ENCODE data around the gene CHRNA7.
"Not testable (repeated sequence)": the region's sequence is repeated elsewhere in the genome, so short reads cannot be mapped to it uniquely, and the experiment has no call there.

The CHRNA7 gene

DNA sequence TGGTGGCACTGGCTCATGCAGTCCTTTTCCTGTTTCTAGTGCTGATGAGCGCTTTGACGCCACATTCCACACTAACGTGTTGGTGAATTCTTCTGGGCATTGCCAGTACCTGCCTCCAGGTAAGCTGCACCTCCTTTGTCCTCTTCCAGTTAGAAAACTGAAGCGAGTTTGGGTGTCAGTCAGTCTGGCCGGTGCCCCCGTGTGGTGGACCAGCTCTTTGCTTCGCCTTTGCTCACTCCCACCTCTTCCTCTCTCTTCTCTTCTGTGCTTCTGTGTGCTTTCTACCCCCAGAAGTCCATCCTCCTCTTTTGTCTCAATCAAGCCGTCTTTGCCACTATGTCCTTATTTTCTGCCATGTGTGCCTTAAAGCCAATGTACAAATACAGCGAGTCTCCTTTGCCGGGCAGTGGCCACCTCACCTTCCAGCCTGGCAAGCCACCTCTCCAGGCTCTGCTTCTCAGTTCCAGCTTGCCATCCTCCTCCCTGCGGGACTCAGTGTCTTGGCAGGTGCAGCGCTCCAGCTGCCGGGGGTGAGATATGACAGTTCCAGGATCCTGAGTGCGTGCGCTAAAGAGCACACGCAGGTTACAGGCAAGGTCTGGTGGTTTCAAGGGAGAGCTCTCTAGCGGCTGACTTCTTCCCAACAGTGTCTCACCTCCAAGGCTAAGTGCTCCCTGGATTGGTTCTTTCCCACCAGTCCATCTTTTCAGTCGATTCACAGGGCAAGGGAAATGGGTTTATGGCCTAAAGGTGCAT lies 123.7 kb downstream of the CHRNA7 start:
- H3K27ac Mint-ChIP-seq, H3K9me3 Mint-ChIP-seq, CTCF ChIA-PET, H3K36me3 Mint-ChIP-seq, H3K4me1 Mint-ChIP-seq, H3K27me3 Mint-ChIP-seq, DNase-seq, H3K4me3 Mint-ChIP-seq: not testable (repeated sequence)

DNA sequence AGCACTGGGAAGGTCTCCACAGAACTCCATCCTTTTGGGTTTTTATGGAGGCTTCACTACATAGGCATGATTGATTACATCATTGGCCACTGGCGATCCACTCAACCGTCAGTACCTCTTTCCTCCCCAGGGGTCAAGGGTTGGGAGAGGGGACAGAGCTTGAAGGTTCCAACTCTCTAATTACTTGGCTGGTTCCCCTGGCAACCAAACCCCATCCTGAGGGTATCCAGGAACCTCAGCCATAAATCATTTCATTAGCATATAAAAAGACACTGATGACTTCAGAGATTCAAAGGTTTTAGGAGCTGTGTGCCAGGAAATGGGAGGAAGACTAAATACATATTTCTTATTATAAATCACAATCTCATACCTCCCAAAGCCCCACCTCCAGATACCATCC lies 131.8 kb downstream of the CHRNA7 start:
- H3K9me3 Mint-ChIP-seq, CTCF ChIA-PET, H3K27me3 Mint-ChIP-seq, H3K4me1 Mint-ChIP-seq, H3K27ac Mint-ChIP-seq, H3K4me3 Mint-ChIP-seq, H3K36me3 Mint-ChIP-seq, DNase-seq: not testable (repeated sequence)

DNA sequence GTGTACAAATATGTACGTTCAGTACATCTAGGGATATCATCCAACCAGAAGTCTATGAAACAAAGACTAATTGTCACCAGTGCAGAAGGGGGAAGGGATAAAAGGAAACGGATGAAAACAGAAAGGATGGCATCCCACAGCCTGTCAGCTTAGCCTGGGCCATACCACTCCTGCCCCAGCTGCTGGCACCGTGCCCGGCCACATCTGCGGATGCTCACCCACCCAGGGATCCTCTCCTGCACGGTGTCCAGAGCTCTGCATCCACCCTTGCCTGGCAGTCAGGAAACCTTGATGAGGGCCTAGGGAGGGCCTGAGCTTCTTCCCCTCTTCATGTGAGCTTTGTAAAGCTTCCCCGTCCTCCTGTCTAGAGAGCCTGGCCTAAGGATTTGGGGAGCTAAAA lies 133.8 kb downstream of the CHRNA7 start:
- H3K27ac Mint-ChIP-seq, H3K9me3 Mint-ChIP-seq, H3K27me3 Mint-ChIP-seq, H3K36me3 Mint-ChIP-seq, H3K4me3 Mint-ChIP-seq, DNase-seq, CTCF ChIA-PET, H3K4me1 Mint-ChIP-seq: not testable (repeated sequence)

DNA sequence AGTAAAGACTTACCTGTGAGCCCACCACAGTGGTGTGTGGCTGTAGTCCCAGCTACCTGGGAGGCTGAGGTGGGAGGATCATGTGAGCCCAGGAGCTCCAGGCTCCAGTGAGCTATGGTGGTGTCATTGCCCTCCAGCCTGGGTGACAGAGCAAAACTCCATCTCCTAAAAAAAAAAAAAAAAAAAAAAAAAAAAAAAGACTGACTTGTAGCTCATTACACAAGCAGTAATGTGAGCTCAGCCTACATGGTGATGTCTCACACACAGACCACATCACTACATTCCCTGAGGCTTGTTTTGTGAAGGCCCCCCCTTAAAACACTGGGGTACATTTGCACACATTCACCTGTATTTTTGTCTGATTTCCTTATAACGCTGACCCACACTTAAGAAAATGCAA lies 134.4 kb downstream of the CHRNA7 start:
- H3K4me1 Mint-ChIP-seq, H3K4me3 Mint-ChIP-seq, DNase-seq, H3K27me3 Mint-ChIP-seq, H3K36me3 Mint-ChIP-seq, H3K27ac Mint-ChIP-seq, CTCF ChIA-PET, H3K9me3 Mint-ChIP-seq: not testable (repeated sequence)

DNA sequence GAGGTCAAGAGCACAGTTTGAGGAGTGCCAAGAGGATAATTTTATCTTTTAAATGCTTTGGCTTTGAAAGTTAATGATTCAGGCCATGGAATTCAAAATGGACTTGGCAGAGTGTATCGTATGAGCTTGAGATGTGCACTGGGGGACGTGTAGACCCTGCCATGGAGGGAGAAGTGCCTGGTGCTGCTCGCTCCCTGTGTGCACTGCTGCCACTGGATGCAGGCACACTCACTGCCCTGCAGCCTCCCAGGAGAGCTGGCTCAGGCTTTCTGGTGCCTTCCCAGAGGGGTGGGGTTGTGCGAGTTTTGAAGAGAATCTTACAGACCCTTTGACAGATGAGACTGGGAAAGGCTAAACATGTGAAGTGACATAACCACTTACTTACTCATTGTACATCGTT lies 135.5 kb downstream of the CHRNA7 start:
- H3K27me3 Mint-ChIP-seq, H3K27ac Mint-ChIP-seq, CTCF ChIA-PET, H3K36me3 Mint-ChIP-seq, H3K9me3 Mint-ChIP-seq, H3K4me3 Mint-ChIP-seq, DNase-seq, H3K4me1 Mint-ChIP-seq: not testable (repeated sequence)

DNA sequence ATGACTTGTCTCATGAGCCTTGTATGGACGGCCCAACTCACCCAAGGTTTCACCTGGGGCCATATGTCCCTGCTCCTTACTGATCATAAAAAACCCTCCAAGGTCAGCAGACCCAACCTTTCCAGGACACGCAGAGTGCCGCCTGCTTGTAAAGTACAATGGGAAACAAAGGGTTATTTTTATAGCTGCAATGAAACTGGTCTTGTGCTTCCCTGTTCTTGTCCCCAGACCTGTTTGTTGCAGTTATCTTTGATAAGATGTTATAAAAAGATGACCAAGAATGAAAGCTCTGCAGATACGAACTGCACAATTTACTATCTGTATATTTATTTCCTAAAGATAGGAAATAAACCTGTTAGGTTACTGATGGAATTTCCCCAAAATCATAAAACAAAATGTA lies 136.0 kb downstream of the CHRNA7 start:
- CTCF ChIA-PET, H3K27ac Mint-ChIP-seq, H3K4me1 Mint-ChIP-seq, H3K4me3 Mint-ChIP-seq, H3K36me3 Mint-ChIP-seq, DNase-seq, H3K9me3 Mint-ChIP-seq, H3K27me3 Mint-ChIP-seq: not testable (repeated sequence)

DNA sequence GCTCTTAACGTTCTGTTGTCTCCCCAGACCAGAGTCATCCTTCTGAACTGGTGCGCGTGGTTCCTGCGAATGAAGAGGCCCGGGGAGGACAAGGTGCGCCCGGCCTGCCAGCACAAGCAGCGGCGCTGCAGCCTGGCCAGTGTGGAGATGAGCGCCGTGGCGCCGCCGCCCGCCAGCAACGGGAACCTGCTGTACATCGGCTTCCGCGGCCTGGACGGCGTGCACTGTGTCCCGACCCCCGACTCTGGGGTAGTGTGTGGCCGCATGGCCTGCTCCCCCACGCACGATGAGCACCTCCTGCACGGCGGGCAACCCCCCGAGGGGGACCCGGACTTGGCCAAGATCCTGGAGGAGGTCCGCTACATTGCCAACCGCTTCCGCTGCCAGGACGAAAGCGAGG lies 137.6 kb downstream of the CHRNA7 start:
- H3K9me3 Mint-ChIP-seq, CTCF ChIA-PET, DNase-seq, H3K36me3 Mint-ChIP-seq, H3K27me3 Mint-ChIP-seq, H3K4me3 Mint-ChIP-seq, H3K4me1 Mint-ChIP-seq, H3K27ac Mint-ChIP-seq: not testable (repeated sequence)

DNA sequence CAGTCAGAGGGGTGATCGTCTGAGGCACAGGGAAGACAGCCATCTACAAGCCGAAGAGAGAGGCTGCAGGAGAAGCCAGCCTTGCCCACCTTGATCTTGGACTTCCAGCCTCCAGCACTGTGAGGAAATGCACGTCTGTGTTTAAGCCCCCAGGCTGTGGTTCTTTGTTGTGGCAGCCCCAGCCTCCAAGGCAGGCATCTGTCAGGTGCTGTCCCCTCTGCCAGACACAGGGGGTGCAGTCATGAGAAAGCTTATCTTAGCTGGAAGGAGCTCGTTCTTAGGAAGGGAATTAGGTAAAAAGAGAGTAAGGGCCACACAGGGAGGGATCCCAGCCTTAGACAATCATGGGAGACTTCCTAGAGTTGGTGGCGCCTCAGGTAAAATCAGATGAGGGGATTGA lies 150.3 kb downstream of the CHRNA7 start:
- H3K4me3 Mint-ChIP-seq, H3K9me3 Mint-ChIP-seq, H3K27me3 Mint-ChIP-seq, CTCF ChIA-PET, DNase-seq, H3K36me3 Mint-ChIP-seq, H3K27ac Mint-ChIP-seq, H3K4me1 Mint-ChIP-seq: not testable (repeated sequence)

DNA sequence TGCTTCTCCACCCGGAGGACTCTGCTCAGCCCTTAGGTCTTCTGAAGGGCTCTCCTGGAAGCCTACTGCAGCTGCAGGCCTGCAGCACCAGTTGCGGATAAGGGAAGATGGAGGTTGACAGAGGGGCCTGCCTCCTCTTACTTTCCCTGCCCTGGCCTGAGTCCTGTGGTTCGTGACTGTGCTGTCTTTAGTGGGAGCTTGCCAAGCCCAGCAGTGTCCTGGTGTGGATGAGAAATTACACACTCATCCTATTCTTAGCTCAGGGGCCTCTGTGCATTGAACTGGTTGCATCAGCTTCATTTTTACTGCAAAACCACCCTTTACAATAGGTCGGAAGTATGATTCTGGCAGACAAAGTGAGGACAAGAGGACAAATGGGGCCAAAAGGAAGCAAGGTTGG lies 163.5 kb downstream of the CHRNA7 start:
- H3K9me3 Mint-ChIP-seq, DNase-seq, H3K36me3 Mint-ChIP-seq, H3K27ac Mint-ChIP-seq, H3K4me1 Mint-ChIP-seq, CTCF ChIA-PET, H3K4me3 Mint-ChIP-seq, H3K27me3 Mint-ChIP-seq: not testable (repeated sequence)

DNA sequence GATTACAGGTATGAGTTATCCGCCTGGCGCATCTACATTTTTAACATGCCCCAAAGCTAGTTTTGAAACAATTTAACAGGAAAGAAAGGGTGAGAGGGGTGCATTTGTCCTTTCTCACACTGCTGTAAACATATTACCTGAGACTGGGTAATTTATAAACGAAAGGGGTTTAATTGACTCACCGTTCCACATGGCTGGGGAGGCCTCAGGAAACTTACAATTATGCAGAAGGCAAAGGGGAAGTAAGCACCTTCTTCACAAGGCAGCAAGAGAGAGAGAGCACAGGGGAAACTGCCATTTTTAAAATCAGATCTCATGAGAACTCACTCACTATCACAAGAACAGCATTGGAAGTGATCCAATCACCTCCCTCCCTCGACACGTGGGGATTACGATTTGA lies 165.9 kb downstream of the CHRNA7 start:
- H3K27ac Mint-ChIP-seq, H3K4me3 Mint-ChIP-seq, H3K36me3 Mint-ChIP-seq, CTCF ChIA-PET, H3K27me3 Mint-ChIP-seq, DNase-seq, H3K4me1 Mint-ChIP-seq, H3K9me3 Mint-ChIP-seq: not testable (repeated sequence)

DNA sequence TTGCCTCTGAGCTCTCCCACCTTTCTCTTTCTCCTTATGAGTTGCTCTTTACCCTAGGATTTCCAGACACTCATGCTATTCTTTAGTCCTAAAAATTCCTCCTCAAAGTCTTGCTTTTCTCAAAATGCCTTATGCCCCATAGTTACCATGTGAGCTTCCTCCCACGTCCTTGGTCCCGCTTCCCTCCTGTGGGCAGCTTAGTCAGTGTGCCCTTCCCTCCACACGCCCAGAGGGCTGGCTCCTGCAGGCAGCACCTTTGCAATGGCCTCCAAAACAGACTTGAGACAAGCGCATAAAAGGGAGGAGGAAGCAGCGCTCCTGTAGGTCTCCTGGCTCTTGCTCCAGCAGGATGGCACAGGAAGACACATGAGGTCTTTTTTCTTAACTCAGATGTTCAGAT lies 168.6 kb downstream of the CHRNA7 start:
- DNase-seq, H3K4me1 Mint-ChIP-seq, H3K9me3 Mint-ChIP-seq, H3K4me3 Mint-ChIP-seq, CTCF ChIA-PET, H3K36me3 Mint-ChIP-seq, H3K27me3 Mint-ChIP-seq, H3K27ac Mint-ChIP-seq: not testable (repeated sequence)

DNA sequence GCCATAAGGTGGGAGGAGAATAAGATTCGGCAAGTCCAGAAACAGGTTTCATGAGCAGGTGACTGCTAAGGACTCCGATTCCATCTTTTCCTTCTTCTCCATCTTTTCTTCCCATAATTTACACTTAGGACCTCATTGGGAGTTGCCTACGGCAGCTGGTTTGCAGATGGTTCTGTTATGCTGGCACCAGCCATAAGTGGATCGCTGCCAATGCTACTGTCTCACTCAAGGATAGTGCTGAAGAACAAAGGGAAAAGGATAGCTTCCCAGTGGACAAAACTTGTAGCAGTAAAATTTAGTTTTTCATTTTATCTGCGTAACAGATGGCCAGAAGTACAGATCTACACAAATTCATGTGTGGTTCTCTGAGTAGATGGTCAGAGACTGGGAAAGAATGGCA lies 178.8 kb downstream of the CHRNA7 start:
- H3K36me3 Mint-ChIP-seq, H3K9me3 Mint-ChIP-seq, H3K4me3 Mint-ChIP-seq, H3K27ac Mint-ChIP-seq, DNase-seq, CTCF ChIA-PET, H3K27me3 Mint-ChIP-seq, H3K4me1 Mint-ChIP-seq: not testable (repeated sequence)

DNA sequence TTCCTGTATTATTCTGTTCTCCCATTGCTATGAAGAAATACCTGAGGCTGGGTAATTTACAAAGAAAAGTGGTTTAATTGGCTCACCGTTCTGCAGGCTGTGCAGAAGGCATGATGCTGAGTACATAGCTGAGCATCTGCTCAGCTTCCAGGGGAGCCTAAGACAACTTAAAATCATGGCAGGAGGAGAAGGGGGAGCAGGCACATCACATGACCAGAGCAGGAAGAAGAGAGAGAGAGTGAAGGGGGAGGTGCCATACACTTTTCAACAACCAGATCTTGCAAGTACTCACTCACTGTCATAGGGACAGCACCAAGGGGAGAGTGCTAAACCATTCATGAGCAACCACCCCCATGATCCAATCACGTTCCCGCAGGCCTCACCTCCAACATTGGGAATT lies 188.4 kb downstream of the CHRNA7 start:
- no peaks in the 10 kb centered on the region for H3K36me3 Mint-ChIP-seq

More for the DNA sequence above, 188.4 kb downstream of the CHRNA7 start:
- H3K27me3 Mint-ChIP-seq, result no peaks in the 10 kb centered on the region
- H3K27ac Mint-ChIP-seq, result no peak overlapping the region
- no peak for DNase-seq
- CTCF ChIA-PET, result no interaction called here
- no peaks in the 10 kb centered on the region for H3K4me1 Mint-ChIP-seq
- no peaks in the 10 kb centered on the region for H3K9me3 Mint-ChIP-seq
- no peak overlapping the region for H3K4me3 Mint-ChIP-seq
